Hepatocyte (in vitro differentiated cells): Measurements from ENCODE around the gene MYOF. TPM values are rescaled to one million over a fixed set of nuclear protein-coding genes. Genes with fewer than 3 reads are reported as not detected.

ENCODE experiments used
- DNase-seq: peaks from one replicate; pipeline ENCODE4 v3.0.0-alpha.2; 2016; ENCODE audit warnings: low spot score
- H2AFZ ChIP-seq: fragments of 200-600 bp; sonication (generic); 2 replicates; pipeline ENCODE4 v1.6.0; 2016; ENCODE audit warnings: antibody characterized with exemption, mild to moderate bottlenecking
- H3K27ac ChIP-seq: fragments of 200-600 bp; sonication (generic); 2 replicates; pipeline ENCODE4 v1.5.1; 2016; ENCODE audit warnings: mild to moderate bottlenecking
- H3K27me3 ChIP-seq: fragments of 200-600 bp; sonication (generic); 2 replicates; pipeline ENCODE4 v1.6.1; 2016
- H3K36me3 ChIP-seq: fragments of 200-600 bp; sonication (generic); replicated peaks from 2 replicates; pipeline ENCODE4 v1.5.1; 2016; ENCODE audit warnings: low read depth; ENCODE audit not compliant: insufficient read depth
- H3K4me1 ChIP-seq: fragments of 200-600 bp; sonication (generic); 2 replicates; pipeline ENCODE4 v1.5.1; 2016; ENCODE audit warnings: mild to moderate bottlenecking, moderate library complexity; ENCODE audit not compliant: insufficient read depth
- H3K4me2 ChIP-seq: fragments of 200-600 bp; sonication (generic); 2 replicates; pipeline ENCODE4 v1.6.0; 2016
- H3K4me3 ChIP-seq: fragments of 200-600 bp; sonication (generic); 2 replicates; pipeline ENCODE4 v1.5.1; 2016; ENCODE audit warnings: mild to moderate bottlenecking
- H3K79me2 ChIP-seq: fragments of 200-600 bp; sonication (generic); 2 replicates; pipeline ENCODE4 v1.6.0; 2017; ENCODE audit warnings: mild to moderate bottlenecking
- H3K9me2 ChIP-seq: fragments of 200-600 bp; sonication (generic); replicated peaks from 2 replicates; pipeline ENCODE4 v1.6.0; 2017; ENCODE audit warnings: mild to moderate bottlenecking; ENCODE audit not compliant: insufficient read depth
- H3K9me3 ChIP-seq: fragments of 200-600 bp; sonication (generic); 2 replicates; pipeline ENCODE4 v1.5.1; 2016; ENCODE audit warnings: low read depth, mild to moderate bottlenecking
- H4K20me1 ChIP-seq: fragments of 200-600 bp; sonication (generic); 2 replicates; pipeline ENCODE4 v1.6.0; 2016; ENCODE audit warnings: mild to moderate bottlenecking; ENCODE audit not compliant: insufficient read depth, poor library complexity, severe bottlenecking
- CTCF ChIP-seq: fragments of 200-600 bp; sonication (generic); IDR thresholded peaks from 2 replicates; pipeline ENCODE4 v1.5.1; 2016; ENCODE audit warnings: antibody characterized with exemption, mild to moderate bottlenecking; ENCODE audit not compliant: poor library complexity
- EZH2 ChIP-seq: fragments of 200-600 bp; sonication (generic); IDR thresholded peaks from 2 replicates; pipeline ENCODE4 v1.6.1; 2016; ENCODE audit warnings: antibody characterized with exemption, mild to moderate bottlenecking, borderline replicate concordance
- EZH2phosphoT487 ChIP-seq: fragments of 200-600 bp; sonication (generic); IDR thresholded peaks from one replicate; pipeline ENCODE4 v1.6.1; 2018; ENCODE audit warnings: antibody characterized with exemption, mild to moderate bottlenecking, low read depth, moderate library complexity; ENCODE audit not compliant: unreplicated experiment, severe bottlenecking
- WGBS: methylation state at CpG from one replicate; pipeline ENCODE4 v1.1.6; 2016; ENCODE audit warnings: low lambda C conversion rate; ENCODE audit errors: missing lambda C conversion rate; 5-methylcytosine and 5-hydroxymethylcytosine counted together
- polyA plus RNA-seq: library from polyadenylated mRNA; unstranded; fragments of >200 nt; fragmentation: Nextera tagmentation; extraction: Ambion mirVana; gene quantifications from 2 replicates; pipeline ENCODE4 v1.2.1, GENCODE V29; 2016
- total RNA-seq: library from RNA; depleted of rRNA; stranded (reverse); fragments of >200 nt; gene quantifications from 2 replicates; pipeline ENCODE4 v1.2.3, GENCODE V29; 2014

Gene MYOF
- total and polyA plus RNA-seq, 2 experiments from 2014 or later: 16.6 to 47.9 TPM

- Histone ChIP-seq H3K4me1 (no peaks in the 10 kb centered on the region), H3K79me2 (no peaks in the 10 kb centered on the region), H4K20me1 (no peaks in the 10 kb centered on the region), H3K9me2 (no peaks in the 10 kb centered on the region), H3K27me3 (no peaks in the 10 kb centered on the region), H3K4me3 (no peak overlapping the region), H3K4me2 (no peak overlapping the region), H2AFZ (no peak overlapping the region), H3K9me3 (no peaks in the 10 kb centered on the region), H3K36me3 (no peaks in the 10 kb centered on the region), H3K27ac (no peak overlapping the region)
- TF ChIP-seq CTCF (no peak), EZH2phosphoT487 (no peak), EZH2 (no peak)
- DNase-seq: no peak
- 44% methylated on average over 3 of the region's 3 CpGs for WGBS
Observed at GRCh38 chr10:93346108-93346507, 136.0 kb downstream of the MYOF start.

- H3K9me2 ChIP-seq: no peaks in the 10 kb centered on the region
- H4K20me1 ChIP-seq: no peaks in the 10 kb centered on the region
- TF ChIP-seq EZH2phosphoT487: no peak
- TF ChIP-seq CTCF: no peak
- no peak for TF ChIP-seq EZH2
- no peaks in the 10 kb centered on the region for H3K4me1 ChIP-seq
- 97% methylated on average over 3 of the region's 3 CpGs for WGBS
- H2AFZ ChIP-seq: no peak overlapping the region
- no peak overlapping the region for H3K4me2 ChIP-seq
- no peak overlapping the region for H3K4me3 ChIP-seq
- no peak for DNase-seq
- H3K79me2 ChIP-seq: no peaks in the 10 kb centered on the region
- H3K9me3 ChIP-seq: no peaks in the 10 kb centered on the region
- H3K27me3 ChIP-seq: no peaks in the 10 kb centered on the region
- H3K27ac ChIP-seq: no peak overlapping the region
- no peaks in the 10 kb centered on the region for H3K36me3 ChIP-seq
Observed at GRCh38 chr10:93344691-93345090, 137.4 kb downstream of the MYOF start.

- H3K36me3 ChIP-seq: no peaks in the 10 kb centered on the region
- no peak overlapping the region for H3K4me2 ChIP-seq
- 73% methylated on average over 3 of the region's 3 CpGs for WGBS
- no peaks in the 10 kb centered on the region for H3K79me2 ChIP-seq
- H3K9me2 ChIP-seq: no peaks in the 10 kb centered on the region
- TF ChIP-seq EZH2: no peak
- no peak for TF ChIP-seq EZH2phosphoT487
- no peak for TF ChIP-seq CTCF
- H2AFZ ChIP-seq: no peak overlapping the region
- no peaks in the 10 kb centered on the region for H3K4me1 ChIP-seq
- no peaks in the 10 kb centered on the region for H3K27me3 ChIP-seq
- H4K20me1 ChIP-seq: no peaks in the 10 kb centered on the region
- no peak overlapping the region for H3K4me3 ChIP-seq
- no peak for DNase-seq
- H3K9me3 ChIP-seq: no peaks in the 10 kb centered on the region
- H3K27ac ChIP-seq: no peak overlapping the region
Observed at GRCh38 chr10:93342921-93343320, 139.2 kb downstream of the MYOF start.

- Histone ChIP-seq H3K4me3 (no peak overlapping the region), H3K27ac (no peak overlapping the region), H3K4me2 (no peak overlapping the region), H3K36me3 (no peaks in the 10 kb centered on the region), H4K20me1 (no peaks in the 10 kb centered on the region), H2AFZ (no peak overlapping the region), H3K9me3 (no peaks in the 10 kb centered on the region), H3K9me2 (no peaks in the 10 kb centered on the region), H3K4me1 (no peaks in the 10 kb centered on the region), H3K27me3 (no peaks in the 10 kb centered on the region), H3K79me2 (no peaks in the 10 kb centered on the region)
- TF ChIP-seq CTCF (no peak), EZH2phosphoT487 (no peak), EZH2 (no peak)
- 88% methylated on average over 4 of the region's 4 CpGs for WGBS
- DNase-seq: no peak
Observed at GRCh38 chr10:93342366-93342765, 139.8 kb downstream of the MYOF start.
